Nephron (organoid): Measurements from ENCODE around the gene FPGS.

Experiments
- H3K27ac Mint-ChIP-seq, 3 experiments: 2 replicates each; pipeline ENCODE4 v1.8.0; 2020; ENCODE audit warnings: mixed read lengths in 3 of 3, mild to moderate bottlenecking in 2 of 3, moderate library complexity in 1 of 3
- H3K27me3 Mint-ChIP-seq: 2 replicates; pipeline ENCODE4 v1.8.0; 2021; ENCODE audit warnings: low read depth, mild to moderate bottlenecking, moderate library complexity, mixed read lengths
- H3K36me3 Mint-ChIP-seq: 2 replicates; pipeline ENCODE4 v1.8.0; 2020; ENCODE audit warnings: low read depth, mixed read lengths
- H3K4me1 Mint-ChIP-seq: 2 replicates; pipeline ENCODE4 v1.8.0; 2020; ENCODE audit warnings: mixed read lengths
- H3K4me3 Mint-ChIP-seq, 3 experiments: 2 replicates each; pipeline ENCODE4 v1.8.0; 2020; ENCODE audit warnings: mild to moderate bottlenecking in 3 of 3, mixed read lengths in 3 of 3, moderate library complexity in 2 of 3
- H3K9me3 Mint-ChIP-seq: 2 replicates; pipeline ENCODE4 v1.8.0; 2020; ENCODE audit warnings: mixed read lengths
- TF ChIP-seq, protein P1 (sequence below), 3 experiments: fragments of 200-600 bp; sonication (generic); IDR thresholded peaks; one replicate each; pipeline ENCODE4 v1.5.0; 2021; ENCODE audit warnings: antibody characterized with exemption in 3 of 3; ENCODE audit not compliant: unreplicated experiment in 3 of 3

The FPGS gene

DNA sequence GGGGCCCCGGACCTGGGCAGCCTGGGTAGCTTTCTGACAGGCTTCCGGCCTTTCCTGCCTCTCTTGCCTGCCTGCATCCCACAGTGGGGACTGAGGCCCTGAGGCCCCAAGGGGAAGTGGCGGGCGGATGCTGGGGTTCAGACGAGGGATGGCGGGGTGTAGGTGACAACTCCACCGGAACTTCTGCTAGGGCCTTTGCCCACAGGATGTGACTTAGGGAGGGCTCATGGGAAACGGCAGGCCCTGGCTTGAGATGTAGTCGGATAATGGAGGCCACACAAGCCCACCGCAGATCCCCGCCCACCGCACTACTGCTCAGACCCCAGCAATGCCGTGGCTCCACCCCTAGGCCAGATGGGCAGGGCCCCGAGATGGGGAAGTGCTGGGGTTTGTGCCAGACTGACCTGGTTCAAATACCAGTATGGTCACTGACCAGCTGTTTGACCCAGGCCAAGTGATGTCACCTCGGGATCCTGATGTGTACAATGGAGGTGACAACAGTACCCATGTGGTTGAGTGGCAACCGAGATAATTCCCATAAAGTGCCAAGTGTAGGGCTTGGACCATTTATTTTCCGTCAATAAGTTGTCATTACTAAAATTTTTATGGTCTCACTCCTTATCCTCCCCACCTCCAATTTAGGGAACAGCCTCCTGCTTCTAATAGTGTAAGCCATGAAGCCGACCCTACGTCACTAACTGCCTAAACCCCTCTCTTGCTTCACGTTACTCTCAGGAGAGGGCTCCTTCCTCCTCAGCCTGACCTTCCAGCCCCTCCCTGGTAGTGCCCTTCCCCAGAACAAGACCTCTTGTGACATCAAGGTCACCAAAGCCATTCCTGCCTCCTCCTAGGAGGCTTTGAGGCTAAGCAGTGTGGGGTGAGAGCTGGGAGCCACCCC, 19.3 kb upstream of the FPGS start:
- no peaks in the 10 kb centered on the region for H3K27me3 Mint-ChIP-seq
- peaks cover 11% of the 10 kb centered on the region for H3K4me1 Mint-ChIP-seq

DNA sequence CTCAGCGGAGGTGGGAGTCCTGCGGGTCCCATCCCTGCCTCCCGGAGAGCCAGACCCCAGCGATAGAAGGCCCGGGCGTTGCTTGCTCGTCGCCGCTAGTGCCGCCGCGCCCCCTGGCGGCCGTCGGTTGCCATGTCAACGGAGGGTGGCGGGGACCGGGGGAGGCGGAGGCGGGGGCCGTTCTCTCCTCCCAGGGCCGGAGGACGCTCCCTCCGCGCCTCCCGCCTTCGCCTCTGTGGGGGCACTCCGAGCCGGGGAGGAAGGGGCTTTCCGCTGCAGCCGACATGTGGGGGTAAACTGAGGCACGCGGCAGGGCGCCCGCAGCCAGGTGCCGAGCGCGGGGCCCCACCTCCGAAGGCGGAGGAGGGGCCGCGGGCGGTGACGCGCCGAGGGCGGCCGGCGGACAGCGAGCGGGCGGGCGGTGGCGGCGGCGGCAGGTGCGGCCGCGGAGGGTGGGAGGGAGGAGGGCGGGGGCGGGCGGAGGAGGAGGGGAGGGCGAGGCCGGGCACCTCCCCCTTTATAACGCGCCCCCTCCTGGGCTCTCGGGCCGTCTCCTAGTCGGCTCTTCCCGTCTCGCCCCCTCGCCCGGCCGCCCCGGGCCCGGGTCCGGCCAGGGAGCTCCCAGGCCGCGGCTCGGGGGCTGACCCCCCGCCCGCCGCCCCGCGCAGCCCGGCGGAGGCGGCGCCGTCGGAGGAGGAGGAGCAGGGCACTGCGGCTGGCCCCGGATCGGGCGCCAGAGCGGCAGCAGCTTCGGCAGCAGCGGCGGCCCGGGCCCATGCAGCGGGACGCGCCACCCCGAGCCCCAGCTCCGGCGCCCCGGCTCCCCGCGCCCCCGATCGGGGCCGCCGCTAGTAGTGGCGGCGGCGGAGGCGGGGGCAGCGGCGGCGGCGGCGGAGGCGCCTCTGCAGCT, 17.4 kb upstream of the FPGS start:
- Mint-ChIP-seq H3K36me3 (peaks cover 32% of the 10 kb centered on the region), H3K4me1 (peaks cover 8% of the 10 kb centered on the region), H3K9me3 (no peaks in the 10 kb centered on the region), H3K27ac (peak overlapping the region; percentile 49 to 88 (median 87)), H3K4me3 (peak overlapping the region; percentile 96 to 98 (median 97)), H3K27me3 (no peaks in the 10 kb centered on the region)
- TF ChIP-seq, protein P1, sequence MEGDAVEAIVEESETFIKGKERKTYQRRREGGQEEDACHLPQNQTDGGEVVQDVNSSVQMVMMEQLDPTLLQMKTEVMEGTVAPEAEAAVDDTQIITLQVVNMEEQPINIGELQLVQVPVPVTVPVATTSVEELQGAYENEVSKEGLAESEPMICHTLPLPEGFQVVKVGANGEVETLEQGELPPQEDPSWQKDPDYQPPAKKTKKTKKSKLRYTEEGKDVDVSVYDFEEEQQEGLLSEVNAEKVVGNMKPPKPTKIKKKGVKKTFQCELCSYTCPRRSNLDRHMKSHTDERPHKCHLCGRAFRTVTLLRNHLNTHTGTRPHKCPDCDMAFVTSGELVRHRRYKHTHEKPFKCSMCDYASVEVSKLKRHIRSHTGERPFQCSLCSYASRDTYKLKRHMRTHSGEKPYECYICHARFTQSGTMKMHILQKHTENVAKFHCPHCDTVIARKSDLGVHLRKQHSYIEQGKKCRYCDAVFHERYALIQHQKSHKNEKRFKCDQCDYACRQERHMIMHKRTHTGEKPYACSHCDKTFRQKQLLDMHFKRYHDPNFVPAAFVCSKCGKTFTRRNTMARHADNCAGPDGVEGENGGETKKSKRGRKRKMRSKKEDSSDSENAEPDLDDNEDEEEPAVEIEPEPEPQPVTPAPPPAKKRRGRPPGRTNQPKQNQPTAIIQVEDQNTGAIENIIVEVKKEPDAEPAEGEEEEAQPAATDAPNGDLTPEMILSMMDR (IDR thresholded peaks at IDR 0.05; ENCODE audit: unreplicated experiment in 3 of 3): peak; percentile 85 to 95 (median 87)

More for the DNA sequence above, 19.3 kb upstream of the FPGS start:
- H3K27ac Mint-ChIP-seq: peak overlapping the region in 2 of 3 experiments; percentile 49 to 87
- H3K4me3 Mint-ChIP-seq: peak overlapping the region; percentile 58 to 82 (median 80)
- TF ChIP-seq, protein P1 (IDR thresholded peaks at IDR 0.05; ENCODE audit: unreplicated experiment in 3 of 3): no peak
- H3K36me3 Mint-ChIP-seq: peaks cover 14% of the 10 kb centered on the region
- H3K9me3 Mint-ChIP-seq: no peaks in the 10 kb centered on the region

DNA sequence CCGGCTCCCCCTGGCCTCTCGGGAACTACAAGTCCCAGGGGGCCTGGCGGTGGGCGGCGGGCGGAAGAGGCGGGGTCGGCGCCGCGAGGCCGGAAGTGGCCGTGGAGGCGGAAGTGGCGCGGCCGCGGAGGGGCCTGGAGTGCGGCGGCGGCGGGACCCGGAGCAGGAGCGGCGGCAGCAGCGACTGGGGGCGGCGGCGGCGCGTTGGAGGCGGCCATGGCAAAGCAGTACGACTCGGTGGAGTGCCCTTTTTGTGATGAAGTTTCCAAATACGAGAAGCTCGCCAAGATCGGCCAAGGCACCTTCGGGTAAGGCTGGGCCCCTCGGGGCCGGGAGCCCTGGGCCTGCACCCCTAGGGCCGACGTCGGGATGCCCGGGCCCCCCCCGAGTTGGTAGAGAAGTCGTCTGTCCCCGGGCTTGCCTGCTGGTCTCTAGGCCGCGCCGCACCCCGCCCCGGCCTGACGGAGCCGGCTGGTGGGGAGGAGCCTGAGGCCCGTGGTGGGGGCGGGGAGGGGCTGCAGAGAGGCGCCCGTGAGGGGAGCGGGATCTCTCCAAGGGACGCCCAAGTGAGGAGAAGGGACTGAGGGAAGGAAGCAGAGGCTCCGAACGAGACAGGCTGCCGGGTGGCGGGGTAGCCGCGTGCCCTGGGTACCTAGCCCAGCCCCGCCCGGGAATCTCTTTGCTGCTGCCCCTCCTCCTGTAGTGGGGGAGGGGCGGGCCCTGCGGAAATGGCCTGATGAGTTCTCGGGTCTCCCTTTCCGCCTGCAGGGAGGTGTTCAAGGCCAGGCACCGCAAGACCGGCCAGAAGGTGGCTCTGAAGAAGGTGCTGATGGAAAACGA, 16.5 kb upstream of the FPGS start, which contains the start of gene CDK9:
CDK9 (plus strand) TSS at position 102 of the 840 bp plus-strand sequence; CDS start at position 217, 115 bp downstream.
- peak within 1 kb of the TSS; percentile 75 to 93 (median 91) for H3K27ac Mint-ChIP-seq
- peak within 1 kb of the TSS; percentile 96 to 98 (median 97) for H3K4me3 Mint-ChIP-seq
- peaks cover 37% of the 10 kb centered on the region for H3K36me3 Mint-ChIP-seq
- no peaks in the 10 kb centered on the region for H3K27me3 Mint-ChIP-seq
- no peaks in the 10 kb centered on the region for H3K9me3 Mint-ChIP-seq
- H3K4me1 Mint-ChIP-seq: peaks cover 8% of the 10 kb centered on the region
- TF ChIP-seq, protein P1 (IDR thresholded peaks at IDR 0.05; ENCODE audit: unreplicated experiment in 3 of 3): no peak

DNA sequence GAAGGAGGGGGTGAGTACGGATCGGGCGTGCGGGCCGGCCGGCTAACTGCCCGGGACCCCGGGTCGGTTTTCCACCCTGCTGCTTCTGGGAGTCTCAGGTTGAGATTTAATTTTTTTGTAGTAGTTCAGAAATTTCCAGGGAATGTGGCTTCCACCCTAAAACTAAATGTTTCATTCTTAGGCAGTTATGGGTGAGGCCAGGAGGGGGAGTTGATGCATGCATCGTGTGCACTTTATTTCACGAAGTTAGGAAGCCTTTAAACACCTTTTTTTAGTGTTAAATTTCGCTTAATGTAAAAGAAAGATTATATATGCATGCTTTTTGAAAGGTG, 15.9 kb upstream of the FPGS start:
- H3K27me3 Mint-ChIP-seq: no peaks in the 10 kb centered on the region
- peaks cover 43% of the 10 kb centered on the region for H3K36me3 Mint-ChIP-seq
- H3K9me3 Mint-ChIP-seq: no peaks in the 10 kb centered on the region
- peak overlapping the region; percentile 75 to 93 (median 91) for H3K27ac Mint-ChIP-seq
- peaks cover 8% of the 10 kb centered on the region for H3K4me1 Mint-ChIP-seq
- TF ChIP-seq, protein P1 (IDR thresholded peaks at IDR 0.05; ENCODE audit: unreplicated experiment in 3 of 3): peak; percentile 36 to 55 (median 39)
- H3K4me3 Mint-ChIP-seq: peak overlapping the region; percentile 96 to 98 (median 97)

DNA sequence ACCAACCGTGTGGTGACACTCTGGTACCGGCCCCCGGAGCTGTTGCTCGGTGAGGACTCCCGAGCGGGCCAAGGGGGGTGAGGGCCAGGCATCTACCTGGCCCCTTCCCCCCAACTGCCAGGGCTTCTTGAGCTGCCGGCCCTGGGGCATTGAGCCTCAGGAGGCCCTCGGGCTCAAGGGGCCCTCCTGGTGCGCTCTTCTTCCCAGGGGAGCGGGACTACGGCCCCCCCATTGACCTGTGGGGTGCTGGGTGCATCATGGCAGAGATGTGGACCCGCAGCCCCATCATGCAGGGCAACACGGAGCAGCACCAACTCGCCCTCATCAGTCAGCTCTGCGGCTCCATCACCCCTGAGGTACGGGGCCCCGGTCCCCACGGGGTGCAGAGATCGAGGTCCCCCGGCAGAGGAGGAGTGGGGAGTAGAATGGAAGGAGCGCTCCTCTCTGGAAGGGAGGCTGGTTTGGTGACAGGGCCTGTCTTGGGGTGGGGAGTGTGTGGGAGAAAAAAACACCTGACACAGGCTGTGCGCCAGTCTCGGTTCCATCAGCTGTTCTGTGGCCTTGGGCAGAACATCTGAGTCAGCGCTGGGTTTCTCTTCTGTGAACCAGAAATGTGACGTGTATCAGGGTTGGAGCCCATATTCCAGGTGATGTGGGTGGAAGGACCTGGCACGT, 14.2 kb upstream of the FPGS start:
- Mint-ChIP-seq H3K9me3 (no peaks in the 10 kb centered on the region), H3K4me3 (peak overlapping the region; percentile 49 to 96 (median 58)), H3K4me1 (peaks cover 8% of the 10 kb centered on the region), H3K27ac (no peak overlapping the region), H3K27me3 (no peaks in the 10 kb centered on the region), H3K36me3 (peaks cover 47% of the 10 kb centered on the region)
- TF ChIP-seq, protein P1 (IDR thresholded peaks at IDR 0.05; ENCODE audit: unreplicated experiment in 3 of 3): no peak
